Measurements from ENCODE around the gene FLNB.

GRCh38 chr3:58052373-58053273 lies 44.4 kb downstream of the FLNB start:
- TF ChIP-seq CTCF (IDR thresholded peaks at IDR 0.05) (no peak), POLR2A (IDR thresholded peaks at IDR 0.05) (no peak)

All from Peyer's patch (tissue), 4 donors.